ENCODE data around the gene ATN1.
A peak's percentile ranks its signal among the peaks of the same experiment; 100 is the strongest.
"Not testable (repeated sequence)": the region's sequence is repeated elsewhere in the genome, so short reads cannot be mapped to it uniquely, and the experiment has no call there.

Gene ATN1, protein sequence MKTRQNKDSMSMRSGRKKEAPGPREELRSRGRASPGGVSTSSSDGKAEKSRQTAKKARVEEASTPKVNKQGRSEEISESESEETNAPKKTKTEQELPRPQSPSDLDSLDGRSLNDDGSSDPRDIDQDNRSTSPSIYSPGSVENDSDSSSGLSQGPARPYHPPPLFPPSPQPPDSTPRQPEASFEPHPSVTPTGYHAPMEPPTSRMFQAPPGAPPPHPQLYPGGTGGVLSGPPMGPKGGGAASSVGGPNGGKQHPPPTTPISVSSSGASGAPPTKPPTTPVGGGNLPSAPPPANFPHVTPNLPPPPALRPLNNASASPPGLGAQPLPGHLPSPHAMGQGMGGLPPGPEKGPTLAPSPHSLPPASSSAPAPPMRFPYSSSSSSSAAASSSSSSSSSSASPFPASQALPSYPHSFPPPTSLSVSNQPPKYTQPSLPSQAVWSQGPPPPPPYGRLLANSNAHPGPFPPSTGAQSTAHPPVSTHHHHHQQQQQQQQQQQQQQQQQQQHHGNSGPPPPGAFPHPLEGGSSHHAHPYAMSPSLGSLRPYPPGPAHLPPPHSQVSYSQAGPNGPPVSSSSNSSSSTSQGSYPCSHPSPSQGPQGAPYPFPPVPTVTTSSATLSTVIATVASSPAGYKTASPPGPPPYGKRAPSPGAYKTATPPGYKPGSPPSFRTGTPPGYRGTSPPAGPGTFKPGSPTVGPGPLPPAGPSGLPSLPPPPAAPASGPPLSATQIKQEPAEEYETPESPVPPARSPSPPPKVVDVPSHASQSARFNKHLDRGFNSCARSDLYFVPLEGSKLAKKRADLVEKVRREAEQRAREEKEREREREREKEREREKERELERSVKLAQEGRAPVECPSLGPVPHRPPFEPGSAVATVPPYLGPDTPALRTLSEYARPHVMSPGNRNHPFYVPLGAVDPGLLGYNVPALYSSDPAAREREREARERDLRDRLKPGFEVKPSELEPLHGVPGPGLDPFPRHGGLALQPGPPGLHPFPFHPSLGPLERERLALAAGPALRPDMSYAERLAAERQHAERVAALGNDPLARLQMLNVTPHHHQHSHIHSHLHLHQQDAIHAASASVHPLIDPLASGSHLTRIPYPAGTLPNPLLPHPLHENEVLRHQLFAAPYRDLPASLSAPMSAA (N-terminal part only)

DNA sequence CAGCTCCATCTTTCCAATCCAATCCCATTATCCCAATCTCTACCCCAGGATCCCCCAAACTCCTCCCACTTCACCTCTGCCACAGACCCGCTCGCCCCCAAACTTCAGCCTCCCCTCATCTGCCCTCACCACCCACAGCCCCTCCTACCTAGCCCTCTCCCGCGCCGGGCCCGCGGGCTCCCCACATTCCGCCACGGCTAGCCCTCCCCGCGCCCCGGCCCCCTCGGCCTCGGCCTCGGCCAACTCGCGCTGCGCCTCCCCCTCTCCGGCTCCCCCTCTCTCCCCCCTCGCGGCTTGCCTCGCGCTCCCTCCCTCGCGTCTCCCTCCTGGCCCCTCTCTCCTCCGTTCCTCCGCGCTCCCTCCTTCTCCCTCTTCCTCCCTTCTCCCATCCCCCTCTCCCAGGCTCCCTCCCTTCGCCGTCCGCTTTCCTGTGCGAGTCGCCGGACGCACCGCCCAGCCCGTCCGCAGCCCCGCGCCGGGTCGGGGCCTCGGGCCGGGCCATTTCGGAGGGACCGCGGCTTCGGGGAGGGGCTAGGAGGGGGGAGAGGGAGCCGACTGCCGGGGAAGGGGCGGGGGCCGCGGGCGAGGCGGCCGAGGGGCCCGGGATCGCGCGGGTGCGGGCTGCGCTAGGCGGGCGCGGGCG lies at the start of gene ATN1:
ATN1 (plus strand) TSS at position 581 of the 643 bp plus-strand sequence. CDS start 6,043 bp downstream, outside the sequence.
- Histone ChIP-seq H3K36me3 (ENCODE audit: control insufficient read depth in 5 of 5, insufficient read depth in 5 of 5, low read length in 5 of 5) (no peaks in the 10 kb centered on the region), H3K27ac (ENCODE audit: low read depth, low read length) (peak within 1 kb of the TSS; percentile 99), H3K9ac (ENCODE audit: low read length in 5 of 5) (peak within 1 kb of the TSS; percentile 82 to 99 (median 96)), H3K4me3 (ENCODE audit: low read depth in 1 of 5, low read length in 5 of 5) (peak within 1 kb of the TSS; percentile 77 to 96 (median 86)), H3K4me1 (ENCODE audit: control insufficient read depth in 5 of 5, insufficient read depth in 5 of 5, low read length in 5 of 5) (peaks cover 14 to 78% (median 70%) of the 10 kb centered on the region in 5 donors), H3K9me3 (ENCODE audit: control insufficient read depth in 5 of 5, low read length in 5 of 5) (no peaks in the 10 kb centered on the region), H3K27me3 (ENCODE audit: control insufficient read depth in 5 of 5, insufficient read depth in 4 of 5, low read length in 5 of 5) (peaks cover 0 to under 1% (median 0%) of the 10 kb centered on the region in 5 donors)

DNA sequence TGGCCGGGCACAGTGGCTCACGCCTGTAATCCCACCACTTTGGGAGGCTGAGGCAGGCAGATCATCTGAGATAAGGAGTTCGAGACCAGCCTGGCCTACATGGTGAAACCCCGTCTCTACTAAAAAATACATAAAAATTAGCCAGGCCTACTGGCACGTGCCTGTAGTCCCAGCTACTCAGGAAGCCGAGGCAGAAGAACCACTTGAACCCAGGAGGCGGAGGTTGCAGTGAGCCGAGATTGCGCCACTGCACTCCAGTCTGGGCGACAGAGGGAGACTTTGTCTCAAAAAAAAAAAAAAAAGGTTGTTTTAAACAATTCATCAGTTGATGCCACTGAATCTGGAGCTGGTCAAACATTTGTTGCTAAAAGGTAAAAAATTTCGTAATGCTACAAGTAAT lies 47.9 kb upstream of the ATN1 start:
- not testable (repeated sequence) for H3K27me3 ChIP-seq (ENCODE audit: control insufficient read depth in 5 of 5, insufficient read depth in 4 of 5, low read length in 5 of 5); H3K9me3 ChIP-seq (ENCODE audit: control insufficient read depth in 5 of 5, low read length in 5 of 5); H3K4me3 ChIP-seq (ENCODE audit: low read depth in 1 of 5, low read length in 5 of 5); H3K4me1 ChIP-seq (ENCODE audit: control insufficient read depth in 5 of 5, insufficient read depth in 5 of 5, low read length in 5 of 5); H3K9ac ChIP-seq (ENCODE audit: low read length in 5 of 5); H3K27ac ChIP-seq (ENCODE audit: low read depth, low read length)
- H3K36me3 ChIP-seq (ENCODE audit: control insufficient read depth in 5 of 5, insufficient read depth in 5 of 5, low read length in 5 of 5): peaks cover 0 to 14% (median 7%) of the 10 kb centered on the region in 5 donors

DNA sequence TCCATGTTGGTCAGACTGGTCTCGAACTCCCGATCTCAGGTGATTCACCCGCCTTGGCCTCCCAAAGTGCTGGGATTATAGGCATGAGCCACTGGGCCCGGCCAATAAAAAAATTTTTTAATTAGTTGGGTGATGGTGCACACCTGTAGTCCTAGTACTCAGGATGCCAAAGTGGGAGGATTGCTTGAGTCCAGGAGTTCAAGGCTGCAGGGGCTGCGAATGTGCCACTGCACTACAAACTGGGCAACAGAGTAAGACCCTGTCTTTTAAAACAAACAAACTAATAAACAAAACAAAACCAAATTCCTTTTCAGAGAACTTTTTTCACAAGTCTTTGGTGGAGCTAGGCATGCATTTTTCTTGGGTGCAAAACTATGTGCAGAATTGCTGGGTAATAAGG lies 44.5 kb upstream of the ATN1 start:
- H3K27ac ChIP-seq (ENCODE audit: low read depth, low read length): no peak overlapping the region
- H3K4me1 ChIP-seq (ENCODE audit: control insufficient read depth in 5 of 5, insufficient read depth in 5 of 5, low read length in 5 of 5): no peaks in the 10 kb centered on the region
- H3K9ac ChIP-seq (ENCODE audit: low read length in 5 of 5): no peak overlapping the region
- H3K9me3 ChIP-seq (ENCODE audit: control insufficient read depth in 5 of 5, low read length in 5 of 5): no peaks in the 10 kb centered on the region
- H3K27me3 ChIP-seq (ENCODE audit: control insufficient read depth in 5 of 5, insufficient read depth in 4 of 5, low read length in 5 of 5): no peaks in the 10 kb centered on the region
- H3K36me3 ChIP-seq (ENCODE audit: control insufficient read depth in 5 of 5, insufficient read depth in 5 of 5, low read length in 5 of 5): peaks cover 0 to 18% (median 7%) of the 10 kb centered on the region in 5 donors
- H3K4me3 ChIP-seq (ENCODE audit: low read depth in 1 of 5, low read length in 5 of 5): no peak overlapping the region

DNA sequence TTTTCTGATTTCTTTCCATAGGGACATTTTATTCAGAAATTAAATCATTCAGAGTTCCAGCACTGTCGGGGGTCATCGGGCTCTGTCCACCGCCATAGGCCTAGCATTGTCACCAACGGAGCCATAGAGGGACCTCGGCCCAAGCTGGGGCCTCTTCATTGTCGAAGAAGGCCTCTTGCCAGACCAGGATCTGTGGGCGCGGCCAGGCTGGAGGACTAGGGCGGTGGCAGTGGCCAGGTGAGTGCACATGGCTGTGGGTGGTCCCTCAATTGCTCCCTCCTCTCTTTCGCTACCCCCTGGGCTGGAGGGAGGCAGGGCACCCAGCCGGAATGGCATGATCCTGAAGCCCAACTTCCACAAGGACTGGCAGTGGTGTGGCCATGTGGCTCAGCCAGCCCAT lies 44.1 kb upstream of the ATN1 start:
- no peaks in the 10 kb centered on the region for H3K4me1 ChIP-seq (ENCODE audit: control insufficient read depth in 5 of 5, insufficient read depth in 5 of 5, low read length in 5 of 5)
- no peak overlapping the region for H3K4me3 ChIP-seq (ENCODE audit: low read depth in 1 of 5, low read length in 5 of 5)
- H3K9ac ChIP-seq (ENCODE audit: low read length in 5 of 5): peak overlapping the region in 1 of 5 donors; percentile 13
- peaks cover 0 to 18% (median 7%) of the 10 kb centered on the region in 5 donors for H3K36me3 ChIP-seq (ENCODE audit: control insufficient read depth in 5 of 5, insufficient read depth in 5 of 5, low read length in 5 of 5)
- no peaks in the 10 kb centered on the region for H3K9me3 ChIP-seq (ENCODE audit: control insufficient read depth in 5 of 5, low read length in 5 of 5)
- H3K27me3 ChIP-seq (ENCODE audit: control insufficient read depth in 5 of 5, insufficient read depth in 4 of 5, low read length in 5 of 5): no peaks in the 10 kb centered on the region
- no peak overlapping the region for H3K27ac ChIP-seq (ENCODE audit: low read depth, low read length)

DNA sequence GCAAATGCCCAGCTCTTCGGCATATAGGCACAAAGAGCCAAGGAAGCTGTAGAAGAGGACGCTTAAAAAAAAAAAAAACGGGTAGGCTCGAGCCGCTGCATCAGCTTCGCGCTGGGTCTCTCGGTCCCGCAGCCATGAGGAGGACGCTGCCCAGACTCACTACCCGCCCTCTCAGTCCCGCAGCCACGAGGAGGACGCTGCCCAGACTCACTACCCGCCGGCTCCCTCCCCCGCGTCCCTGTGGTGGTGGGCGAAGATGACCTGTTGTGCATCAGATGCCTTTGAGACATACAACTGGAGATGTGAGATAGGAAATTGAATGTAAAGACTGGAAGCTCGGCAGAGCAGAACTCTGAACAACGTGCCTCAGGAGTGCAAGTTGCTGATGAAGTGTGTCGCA lies 43.2 kb upstream of the ATN1 start:
- Histone ChIP-seq H3K27me3 (ENCODE audit: control insufficient read depth in 5 of 5, insufficient read depth in 4 of 5, low read length in 5 of 5) (no peaks in the 10 kb centered on the region), H3K9ac (ENCODE audit: low read length in 5 of 5) (no peak overlapping the region), H3K36me3 (ENCODE audit: control insufficient read depth in 5 of 5, insufficient read depth in 5 of 5, low read length in 5 of 5) (peaks cover 0 to 18% (median 7%) of the 10 kb centered on the region in 5 donors), H3K27ac (ENCODE audit: low read depth, low read length) (no peak overlapping the region), H3K4me3 (ENCODE audit: low read depth in 1 of 5, low read length in 5 of 5) (no peak overlapping the region), H3K9me3 (ENCODE audit: control insufficient read depth in 5 of 5, low read length in 5 of 5) (no peaks in the 10 kb centered on the region), H3K4me1 (ENCODE audit: control insufficient read depth in 5 of 5, insufficient read depth in 5 of 5, low read length in 5 of 5) (no peaks in the 10 kb centered on the region)

DNA sequence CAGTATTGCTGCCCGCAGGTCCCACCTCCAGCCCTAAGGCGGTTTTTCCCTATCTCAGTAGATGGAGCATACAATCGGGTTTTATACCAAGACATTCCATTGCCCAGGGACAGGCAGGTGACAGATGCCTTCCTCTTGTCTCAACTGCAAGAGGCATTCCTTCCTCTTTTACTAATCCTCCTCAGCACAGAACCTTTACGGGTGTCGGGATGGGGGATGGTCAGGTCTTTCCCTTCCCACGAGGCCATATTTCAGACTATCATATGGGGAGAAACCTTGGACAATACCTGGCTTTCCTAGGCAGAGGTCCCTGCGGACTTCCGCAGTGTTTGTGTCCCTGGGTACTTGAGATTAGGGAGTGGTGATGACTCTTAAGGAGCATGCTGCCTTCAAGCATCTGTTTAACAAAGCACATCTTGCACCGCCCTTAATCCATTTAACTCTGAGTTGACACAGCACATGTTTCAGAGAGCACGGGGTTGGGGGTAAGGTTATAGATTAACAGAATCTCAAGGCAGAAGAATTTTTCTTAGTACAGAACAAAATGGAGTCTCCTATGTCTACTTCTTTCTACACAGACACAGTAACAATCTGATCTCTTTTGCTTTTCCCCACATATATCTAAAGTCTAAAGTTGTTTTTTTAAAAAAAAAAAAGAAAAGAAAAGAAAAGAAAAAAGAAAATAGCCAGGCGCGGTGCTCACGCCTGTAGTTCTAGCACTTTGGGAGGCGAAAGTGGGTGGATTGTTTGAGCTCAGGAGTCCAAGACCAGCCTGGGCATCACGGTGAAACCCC lies 41.4 kb upstream of the ATN1 start:
- H3K4me1 ChIP-seq (ENCODE audit: control insufficient read depth in 5 of 5, insufficient read depth in 5 of 5, low read length in 5 of 5); H3K9ac ChIP-seq (ENCODE audit: low read length in 5 of 5); H3K27ac ChIP-seq (ENCODE audit: low read depth, low read length); H3K4me3 ChIP-seq (ENCODE audit: low read depth in 1 of 5, low read length in 5 of 5); H3K9me3 ChIP-seq (ENCODE audit: control insufficient read depth in 5 of 5, low read length in 5 of 5); H3K27me3 ChIP-seq (ENCODE audit: control insufficient read depth in 5 of 5, insufficient read depth in 4 of 5, low read length in 5 of 5): not testable (repeated sequence)
- peaks cover 0 to 18% (median 7%) of the 10 kb centered on the region in 5 donors for H3K36me3 ChIP-seq (ENCODE audit: control insufficient read depth in 5 of 5, insufficient read depth in 5 of 5, low read length in 5 of 5)

DNA sequence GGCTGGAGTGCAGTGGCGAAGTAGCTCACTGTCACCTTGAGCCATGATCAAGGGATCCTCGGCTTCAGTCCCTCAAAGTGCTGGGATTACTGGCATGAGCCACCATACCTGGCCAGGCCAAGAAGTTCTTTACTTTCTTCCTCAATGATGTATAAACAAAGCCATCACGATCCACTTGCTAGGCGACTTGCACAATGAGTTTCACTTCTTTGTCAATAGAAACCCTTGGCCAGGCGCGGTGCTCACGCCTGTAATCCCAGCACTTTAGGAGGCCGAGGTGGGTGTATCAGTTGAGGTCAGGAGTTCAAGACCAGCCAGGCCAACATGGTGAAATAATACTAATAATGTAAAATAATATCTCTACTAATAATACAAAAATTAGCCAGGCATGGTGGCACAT lies 40.3 kb upstream of the ATN1 start:
- H3K9me3 ChIP-seq (ENCODE audit: control insufficient read depth in 5 of 5, low read length in 5 of 5): no peaks in the 10 kb centered on the region
- H3K9ac ChIP-seq (ENCODE audit: low read length in 5 of 5): no peak overlapping the region
- H3K4me3 ChIP-seq (ENCODE audit: low read depth in 1 of 5, low read length in 5 of 5): no peak overlapping the region
- H3K27ac ChIP-seq (ENCODE audit: low read depth, low read length): no peak overlapping the region
- peaks cover 0 to 13% (median 11%) of the 10 kb centered on the region in 5 donors for H3K4me1 ChIP-seq (ENCODE audit: control insufficient read depth in 5 of 5, insufficient read depth in 5 of 5, low read length in 5 of 5)
- H3K36me3 ChIP-seq (ENCODE audit: control insufficient read depth in 5 of 5, insufficient read depth in 5 of 5, low read length in 5 of 5): peaks cover 0 to 18% (median 7%) of the 10 kb centered on the region in 5 donors
- H3K27me3 ChIP-seq (ENCODE audit: control insufficient read depth in 5 of 5, insufficient read depth in 4 of 5, low read length in 5 of 5): no peaks in the 10 kb centered on the region

DNA sequence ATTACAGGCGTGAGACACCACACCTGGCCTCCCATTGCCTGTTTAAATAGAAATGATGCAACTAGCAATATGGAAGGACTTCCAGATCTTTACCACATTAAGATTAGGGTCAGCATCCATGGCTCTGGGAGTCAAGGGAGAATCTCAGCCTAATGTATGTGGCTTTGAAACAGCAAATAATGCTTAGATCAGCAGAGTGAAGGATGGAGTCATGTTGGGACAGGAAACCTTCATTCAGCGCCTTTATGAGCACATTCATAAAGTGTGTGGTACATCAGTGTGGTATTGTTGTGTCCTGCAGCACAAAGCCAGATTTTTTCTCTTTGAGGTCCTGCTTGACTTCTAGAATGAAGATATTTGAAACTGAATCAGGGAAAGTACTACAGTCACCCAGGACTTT lies 39.4 kb upstream of the ATN1 start:
- no peak overlapping the region for H3K4me3 ChIP-seq (ENCODE audit: low read depth in 1 of 5, low read length in 5 of 5)
- no peaks in the 10 kb centered on the region for H3K9me3 ChIP-seq (ENCODE audit: control insufficient read depth in 5 of 5, low read length in 5 of 5)
- H3K9ac ChIP-seq (ENCODE audit: low read length in 5 of 5): no peak overlapping the region
- peaks cover 0 to 13% (median 11%) of the 10 kb centered on the region in 5 donors for H3K4me1 ChIP-seq (ENCODE audit: control insufficient read depth in 5 of 5, insufficient read depth in 5 of 5, low read length in 5 of 5)
- no peak overlapping the region for H3K27ac ChIP-seq (ENCODE audit: low read depth, low read length)
- H3K36me3 ChIP-seq (ENCODE audit: control insufficient read depth in 5 of 5, insufficient read depth in 5 of 5, low read length in 5 of 5): peaks cover 0 to 18% (median 7%) of the 10 kb centered on the region in 5 donors
- no peaks in the 10 kb centered on the region for H3K27me3 ChIP-seq (ENCODE audit: control insufficient read depth in 5 of 5, insufficient read depth in 4 of 5, low read length in 5 of 5)

DNA sequence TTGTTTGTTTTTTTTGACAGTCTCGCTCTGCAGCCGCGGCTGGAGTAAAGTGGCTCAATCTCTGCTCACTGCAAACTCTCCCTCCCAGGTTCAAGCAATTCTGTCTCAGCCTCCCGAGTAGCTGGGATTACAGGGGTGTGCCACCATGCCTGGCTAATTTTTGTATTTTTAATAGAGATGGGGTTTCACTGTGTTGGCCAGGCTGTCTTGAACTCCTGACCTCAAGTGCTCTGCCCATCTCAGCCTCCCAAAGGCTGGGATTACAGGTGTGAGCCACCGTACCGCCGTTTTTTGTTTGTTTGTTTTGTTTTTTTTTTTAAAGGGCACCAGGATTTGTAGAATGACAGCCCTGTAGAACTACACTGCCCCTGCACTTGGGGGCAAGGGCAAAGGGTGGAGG lies 39.0 kb upstream of the ATN1 start:
- not testable (repeated sequence) for H3K4me3 ChIP-seq (ENCODE audit: low read depth in 1 of 5, low read length in 5 of 5); H3K9me3 ChIP-seq (ENCODE audit: control insufficient read depth in 5 of 5, low read length in 5 of 5); H3K27me3 ChIP-seq (ENCODE audit: control insufficient read depth in 5 of 5, insufficient read depth in 4 of 5, low read length in 5 of 5); H3K9ac ChIP-seq (ENCODE audit: low read length in 5 of 5); H3K27ac ChIP-seq (ENCODE audit: low read depth, low read length)
- Histone ChIP-seq H3K36me3 (ENCODE audit: control insufficient read depth in 5 of 5, insufficient read depth in 5 of 5, low read length in 5 of 5) (peaks cover 0 to 15% (median 5%) of the 10 kb centered on the region in 5 donors), H3K4me1 (ENCODE audit: control insufficient read depth in 5 of 5, insufficient read depth in 5 of 5, low read length in 5 of 5) (peaks cover 0 to 13% (median 11%) of the 10 kb centered on the region in 5 donors)

All from subcutaneous abdominal adipose tissue (tissue), 5 donors.